NCI-H2107 treated with DMSO at 0.1 percent for 48 hours (cell line): Measurements from ENCODE around the gene METTL1.
"Not testable (repeated sequence)": the region's sequence is repeated elsewhere in the genome, so short reads cannot be mapped to it uniquely, and the experiment has no call there.

Experiments
- DNase-seq: peaks from one replicate; lab custom pipeline; 2025; ENCODE audit not compliant: unreplicated experiment; lab: John Stamatoyannopoulos, UW

Gene METTL1

DNA sequence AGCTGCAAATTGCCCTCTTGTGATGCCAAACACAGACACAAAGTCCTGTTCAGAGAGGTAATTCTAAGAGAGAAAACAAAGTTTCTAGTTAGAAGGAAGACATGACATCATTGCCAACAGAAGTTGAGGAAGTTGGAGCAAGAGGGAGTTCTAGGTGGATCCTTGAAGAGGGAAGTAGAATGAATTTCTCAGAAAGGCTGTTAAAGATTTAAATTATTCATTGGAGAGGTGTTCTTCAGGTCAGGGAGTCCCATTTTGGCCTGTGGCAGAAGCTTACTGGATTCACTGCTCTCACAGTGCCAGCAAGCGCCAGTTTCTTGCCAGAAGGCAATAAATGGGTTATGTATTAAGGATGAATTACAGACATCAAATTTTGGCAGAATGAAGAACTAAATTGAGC is 26.0 kb upstream of the METTL1 start:
- no peak for DNase-seq

DNA sequence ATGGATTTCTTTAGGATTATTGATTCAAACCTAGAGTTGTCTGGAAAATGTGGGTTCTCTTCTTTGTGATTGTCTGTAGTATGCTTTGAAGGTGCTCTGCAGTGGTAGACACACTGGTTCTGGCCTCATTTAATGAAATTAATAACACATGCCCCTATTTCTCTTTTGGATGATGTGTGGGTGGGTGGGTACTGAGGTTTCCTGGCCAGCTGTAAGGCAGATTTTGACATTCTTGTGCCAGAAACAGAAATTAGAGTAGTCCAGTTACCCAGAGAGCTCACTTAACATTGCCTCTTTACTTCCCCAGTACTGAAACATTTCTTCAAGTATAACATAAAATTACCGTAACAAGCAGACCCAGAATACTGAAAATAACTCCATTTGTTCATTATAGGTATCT is 25.1 kb upstream of the METTL1 start:
- no peak for DNase-seq

DNA sequence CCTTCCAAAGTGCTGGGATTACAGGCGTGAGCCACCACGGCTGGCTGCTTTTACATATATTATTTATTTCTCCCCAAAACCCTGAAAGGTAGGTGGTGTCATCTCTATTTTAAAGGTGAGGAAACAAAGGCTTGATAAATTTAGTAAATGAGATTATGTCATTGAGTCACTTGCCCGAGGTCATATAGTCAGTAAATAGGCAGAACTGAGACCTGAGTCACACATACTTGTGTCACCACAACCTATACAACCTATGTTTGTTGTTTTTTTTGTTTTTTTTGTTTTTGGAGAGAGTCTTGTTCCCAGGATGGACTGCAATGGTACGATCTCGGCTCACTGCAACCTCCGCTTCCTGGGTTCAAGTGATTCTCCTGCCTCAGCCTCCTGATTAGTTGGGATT is 23.4 kb upstream of the METTL1 start:
- no peak for DNase-seq

DNA sequence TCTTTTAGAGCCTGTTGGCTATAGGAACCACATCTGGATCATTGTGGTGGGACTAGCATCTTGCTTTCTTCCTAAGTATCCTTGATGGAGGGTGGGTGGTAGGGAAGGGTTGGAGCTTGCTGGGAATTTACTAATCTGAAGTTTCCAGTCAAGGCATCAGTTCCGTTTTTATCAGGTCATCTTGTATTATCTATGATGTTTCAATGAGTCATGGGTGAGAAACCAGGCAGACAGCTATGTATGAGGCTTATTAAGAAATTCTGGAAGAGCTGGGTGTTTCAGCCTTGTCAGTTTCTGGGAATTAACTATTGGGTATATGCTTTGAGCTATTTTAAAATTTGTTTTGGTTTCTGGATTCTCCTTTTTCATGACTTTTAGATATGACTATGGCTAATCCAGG is 22.0 kb upstream of the METTL1 start:
- DNase-seq: no peak

DNA sequence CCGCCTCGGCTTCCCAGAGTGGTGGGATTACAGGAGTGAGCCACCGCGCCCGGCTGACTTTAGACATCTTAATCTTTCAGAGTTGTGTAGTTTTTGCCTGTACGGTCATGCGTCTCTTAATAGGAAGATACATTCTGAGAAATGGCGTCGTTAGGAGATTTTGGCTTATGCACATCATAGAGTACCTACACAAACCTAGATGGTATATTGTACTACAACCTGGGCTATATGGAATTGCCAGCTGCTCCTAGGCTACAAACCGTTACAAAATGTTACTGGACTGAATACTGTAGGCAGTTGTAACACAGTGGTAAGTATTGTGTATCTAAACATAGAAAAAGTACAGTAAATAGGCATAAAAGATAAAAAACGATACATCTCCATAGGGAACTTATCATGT is 12.0 kb upstream of the METTL1 start:
- DNase-seq: no peak

DNA sequence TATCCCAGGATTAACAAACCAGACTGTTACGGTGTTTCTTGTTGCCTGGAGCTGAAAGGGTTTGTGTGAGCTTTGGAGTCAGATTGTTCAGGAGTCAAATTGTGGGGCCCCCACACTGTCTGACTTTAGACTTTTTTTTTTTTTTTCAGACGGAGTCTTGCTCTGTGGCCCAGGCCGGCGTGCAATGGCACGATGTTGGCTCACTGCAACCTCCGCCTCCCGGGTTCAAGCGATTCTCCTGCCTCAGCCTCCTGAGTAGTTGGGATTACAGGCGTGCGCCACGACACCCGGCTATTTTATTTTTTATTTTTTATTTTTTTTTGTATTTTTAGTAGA is 11.5 kb upstream of the METTL1 start:
- no peak for DNase-seq

DNA sequence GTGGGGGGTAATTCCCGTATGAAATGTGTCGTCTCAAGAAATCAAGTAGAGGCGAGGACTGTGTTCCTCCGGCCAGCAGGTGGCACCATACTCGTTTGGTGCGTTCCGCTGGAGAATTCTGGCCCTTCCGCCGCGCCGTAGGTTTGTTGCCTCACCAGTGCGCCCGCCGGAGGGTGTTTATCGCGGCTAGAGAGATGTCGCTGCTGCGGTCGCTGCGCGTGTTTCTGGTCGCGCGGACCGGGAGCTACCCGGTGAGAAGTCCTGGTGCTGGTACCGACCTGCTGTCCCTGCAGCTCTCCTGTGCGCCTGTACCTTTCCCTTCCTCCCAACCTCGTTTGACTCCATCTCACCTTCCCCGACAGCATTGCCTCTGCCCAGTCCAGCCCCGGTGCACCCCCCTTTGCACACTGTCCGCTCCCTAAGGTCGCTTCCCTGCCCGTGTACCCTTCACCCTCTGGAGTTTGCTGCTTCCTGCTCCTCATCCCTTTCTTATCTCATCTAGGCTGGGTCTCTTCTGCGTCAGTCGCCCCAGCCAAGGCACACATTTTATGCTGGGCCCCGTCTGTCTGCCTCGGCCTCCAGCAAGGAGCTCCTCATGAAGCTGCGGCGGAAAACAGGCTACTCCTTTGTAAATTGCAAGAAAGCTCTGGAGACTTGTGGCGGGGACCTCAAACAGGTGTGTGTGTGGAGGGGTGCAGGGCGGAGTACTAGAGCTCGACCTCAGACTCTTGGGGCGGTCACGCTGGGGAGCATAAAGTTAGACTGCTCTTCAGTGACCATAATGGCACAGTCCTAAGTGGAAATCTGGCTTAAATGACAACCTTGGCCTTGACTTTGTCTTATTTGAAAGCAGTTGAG is 10.9 kb upstream of the METTL1 start, which contains the start of gene TSFM:
Gene TSFM, plus strand, starts transcription at position 180 of the 858 bp plus-strand sequence. Its CDS starts 15 bp downstream, at position 195.
- DNase-seq: peak; percentile 80

DNA sequence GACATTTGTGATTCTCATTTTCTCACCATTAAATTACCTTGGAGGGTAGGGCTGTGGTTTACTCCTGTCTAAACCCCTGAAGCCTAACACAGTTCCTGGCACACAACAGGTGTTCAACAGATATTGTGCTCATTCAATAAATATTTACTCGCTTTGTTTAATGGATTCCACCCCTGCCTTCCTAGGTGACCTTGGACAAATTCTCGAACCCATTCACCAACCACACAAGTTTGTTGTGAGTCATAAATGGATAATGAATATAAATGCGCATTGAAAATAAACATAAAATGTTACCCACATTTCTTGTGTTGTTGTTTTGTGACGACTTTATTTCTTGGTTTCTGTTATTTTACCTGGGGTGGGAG is 10.3 kb upstream of the METTL1 start:
- DNase-seq: no peak

DNA sequence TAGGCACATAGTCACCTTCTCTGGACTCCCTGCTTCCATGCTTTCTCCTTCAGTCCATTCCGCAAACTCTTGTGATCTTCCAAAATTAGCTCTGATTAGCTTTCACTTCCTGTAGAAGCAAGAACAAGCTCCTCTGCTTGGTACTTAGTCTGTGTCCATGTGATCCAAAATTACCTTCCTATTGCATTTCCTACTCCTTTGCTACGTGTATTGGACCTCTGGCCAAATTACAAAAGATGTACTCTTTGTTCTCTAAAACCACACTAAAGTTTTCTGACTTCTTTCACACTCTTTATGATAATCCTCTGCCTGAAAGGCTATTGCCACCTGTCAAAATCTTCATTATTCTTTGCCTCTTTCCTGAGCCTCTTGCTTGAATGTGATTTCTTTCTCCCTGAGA is 9.9 kb upstream of the METTL1 start:
- DNase-seq: no peak

DNA sequence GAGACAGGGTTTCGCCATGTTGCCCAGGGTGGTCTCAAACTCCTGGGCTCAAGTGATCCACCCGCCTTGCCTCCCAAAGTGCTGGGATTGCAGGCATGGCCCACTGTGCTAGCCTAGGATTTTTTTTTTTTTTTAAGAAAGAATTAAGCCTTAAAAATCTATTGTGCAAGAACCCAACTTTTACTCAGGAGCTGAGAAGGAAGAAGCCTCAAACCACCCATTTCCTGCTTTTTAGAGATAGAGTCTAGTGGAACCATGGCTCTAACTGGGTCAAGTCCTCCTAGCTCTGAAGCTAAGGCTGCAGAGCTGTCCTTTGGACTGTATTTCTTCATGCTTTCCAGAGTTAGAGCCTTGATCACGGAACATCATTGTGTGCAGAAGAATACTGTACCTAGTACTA is 9.3 kb upstream of the METTL1 start:
- no peak for DNase-seq

DNA sequence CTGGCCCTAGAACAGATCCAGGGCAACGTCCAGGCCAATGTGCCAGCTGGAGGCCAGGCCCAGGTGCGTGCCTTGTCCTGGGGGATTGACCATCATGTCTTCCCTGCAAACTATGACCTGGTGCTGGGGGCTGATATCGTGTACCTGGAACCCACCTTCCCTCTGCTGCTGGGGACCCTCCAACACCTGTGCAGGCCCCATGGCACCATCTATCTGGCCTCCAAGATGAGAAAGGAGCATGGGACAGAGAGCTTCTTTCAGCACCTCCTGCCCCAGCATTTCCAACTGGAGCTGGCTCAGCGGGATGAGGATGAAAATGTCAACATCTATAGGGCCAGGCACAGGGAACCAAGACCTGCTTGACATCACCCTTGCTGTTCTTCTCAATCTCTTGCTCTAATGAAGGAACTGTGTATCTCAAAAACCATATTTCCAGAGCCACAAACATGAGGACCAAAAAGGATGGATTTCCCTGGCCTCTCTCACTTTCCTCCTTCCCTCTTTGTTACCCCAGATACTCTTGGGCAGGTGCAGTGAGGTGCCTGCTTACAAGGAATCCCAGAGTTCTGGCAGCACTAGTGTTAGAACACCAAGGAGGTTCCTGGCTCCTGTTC is 8.5 kb upstream of the METTL1 start:
- DNase-seq: no peak

DNA sequence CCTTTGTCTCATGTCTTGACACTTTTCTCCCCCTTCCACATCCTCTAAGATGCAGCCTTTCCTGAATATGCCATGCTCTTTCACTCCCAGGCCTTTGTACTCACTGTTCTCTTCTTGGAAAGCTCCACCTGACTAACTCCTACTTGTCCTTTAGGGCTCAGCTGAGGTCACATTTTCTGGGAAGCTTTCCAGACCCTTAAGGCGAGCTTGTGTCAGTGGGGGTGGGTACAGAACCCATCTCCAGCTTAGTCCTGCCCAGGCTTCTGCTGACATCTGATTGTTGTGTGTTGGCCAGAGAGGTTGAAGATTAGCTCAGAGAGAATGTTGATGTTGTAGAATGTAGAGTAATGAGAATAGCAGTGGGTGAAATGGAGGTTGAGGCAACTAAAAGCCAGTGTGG is 7.8 kb upstream of the METTL1 start:
- no peak for DNase-seq

DNA sequence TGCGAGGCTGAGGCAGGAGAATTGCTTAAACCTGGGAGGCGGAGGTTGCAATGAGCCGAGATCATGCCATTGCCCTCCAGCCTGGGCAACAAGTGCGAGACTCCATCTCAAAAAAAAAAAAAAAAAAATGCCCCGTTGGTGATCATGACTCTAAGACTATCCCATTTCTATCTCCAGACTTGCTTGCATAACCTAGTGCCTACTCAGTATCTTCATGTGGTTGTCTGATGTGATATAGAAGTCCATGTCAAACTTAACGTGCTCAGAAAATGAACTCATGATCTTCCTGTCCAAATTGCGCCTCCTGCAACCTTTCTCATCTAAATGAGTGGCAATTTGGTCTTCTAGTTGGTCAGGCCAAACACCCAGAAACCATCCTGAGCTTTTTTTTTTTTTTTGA is 6.0 kb upstream of the METTL1 start:
- no peak for DNase-seq

DNA sequence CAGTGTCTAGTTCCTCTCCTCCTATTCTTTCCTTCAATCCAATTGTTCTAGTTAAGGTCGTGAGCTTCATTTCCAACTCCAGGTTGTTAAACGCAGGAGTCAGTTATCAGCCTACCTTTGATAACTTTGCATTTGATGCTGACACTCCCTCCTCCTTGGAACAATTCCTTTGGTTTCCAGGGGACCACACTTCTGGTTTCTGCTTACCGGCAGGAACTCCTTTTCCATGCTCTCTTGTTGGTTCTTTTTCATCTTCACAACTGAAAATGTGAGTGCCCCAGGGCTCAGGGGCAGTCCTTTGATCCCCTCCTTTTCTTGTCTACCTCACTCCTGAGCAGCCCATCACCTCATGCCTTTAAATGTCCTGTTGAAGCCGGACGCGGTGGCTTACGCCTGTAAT is 5.5 kb upstream of the METTL1 start:
- no peak for DNase-seq

DNA sequence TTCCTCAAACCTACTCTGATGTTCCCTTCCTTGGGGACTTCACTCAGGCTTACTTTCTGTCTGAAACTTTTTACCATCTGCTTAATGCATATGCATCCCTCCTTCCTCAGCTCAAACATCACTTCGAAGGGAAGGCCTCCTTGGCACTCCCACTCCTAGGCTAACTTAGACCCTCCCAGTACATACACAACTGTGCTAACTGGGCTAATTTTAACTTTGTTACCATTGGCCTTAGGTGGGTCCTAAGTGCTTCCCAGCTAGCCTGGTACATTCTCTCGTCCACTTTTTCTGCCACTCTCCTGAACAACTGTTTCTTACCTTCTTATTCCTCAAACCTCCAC is 4.3 kb upstream of the METTL1 start:
- no peak for DNase-seq

DNA sequence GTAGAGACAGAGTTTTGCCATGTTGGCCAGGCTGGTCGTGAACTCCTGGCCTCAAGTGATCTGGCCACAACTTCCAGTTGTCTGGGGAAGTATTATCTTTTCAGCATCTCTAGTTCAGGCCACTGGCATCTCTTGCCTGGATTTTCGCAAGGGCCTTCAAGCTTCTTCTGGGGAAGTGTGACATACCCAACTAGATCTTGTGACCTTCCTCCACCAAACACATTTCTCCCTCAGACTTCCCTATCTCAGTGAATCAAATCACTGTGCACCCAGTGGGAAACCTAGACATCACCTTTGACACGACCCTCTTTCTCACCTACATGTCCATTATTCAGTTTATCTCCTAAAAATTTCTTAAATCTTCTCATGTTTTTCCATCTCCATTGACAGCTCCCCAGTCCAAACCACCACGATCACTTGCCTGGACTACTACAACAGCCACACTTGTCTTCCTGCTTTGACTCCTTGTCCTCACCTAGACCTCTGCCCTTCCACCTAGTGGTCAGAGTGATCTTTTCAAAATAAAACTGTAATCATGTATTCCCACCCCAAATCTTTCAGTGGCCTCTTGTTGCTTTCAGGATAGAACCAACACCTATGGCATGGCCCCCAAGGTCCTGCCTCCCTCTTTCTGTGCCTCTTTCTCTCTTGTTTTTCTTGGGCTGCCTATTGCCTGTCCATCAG is 3.8 kb upstream of the METTL1 start:
- no peak for DNase-seq

DNA sequence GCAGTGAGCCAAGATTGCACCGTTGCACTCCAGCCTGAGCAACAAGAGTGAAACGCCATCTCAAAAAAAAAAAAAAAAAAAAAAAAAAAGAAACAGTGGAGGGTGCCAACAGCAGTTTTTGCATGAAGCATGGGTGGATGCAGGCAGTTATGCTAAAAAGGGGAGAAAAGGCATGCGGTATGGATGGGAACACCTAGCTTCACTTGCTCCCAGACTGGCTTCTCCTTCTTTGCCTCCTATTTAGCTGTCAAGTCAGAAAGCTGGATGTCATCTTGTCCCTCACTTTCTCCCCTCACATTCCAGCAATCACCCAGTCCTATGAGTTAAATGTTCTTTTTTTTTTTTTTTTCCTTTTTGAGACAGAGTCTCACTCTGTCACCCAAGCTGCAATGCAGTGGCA is 3.1 kb upstream of the METTL1 start:
- DNase-seq: no peak

DNA sequence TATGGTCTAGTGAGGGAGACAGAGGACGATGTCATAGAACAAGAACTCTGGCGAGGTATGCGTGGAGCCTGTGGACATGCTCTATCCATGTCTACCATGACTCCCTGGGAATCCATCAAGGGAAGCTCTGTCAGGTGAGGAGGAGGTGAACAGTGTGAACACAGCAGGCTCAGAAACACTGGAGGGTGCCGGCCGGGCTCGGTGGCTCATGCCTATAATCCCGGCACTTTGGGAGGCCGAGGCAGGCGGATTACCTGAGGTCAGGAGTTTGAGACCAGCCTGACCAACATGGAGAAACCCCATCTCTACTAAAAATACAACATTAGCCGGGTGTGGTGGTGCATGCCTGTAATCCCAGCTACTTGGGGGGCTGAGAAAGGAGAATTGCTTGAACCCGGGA is 2.7 kb upstream of the METTL1 start:
- not testable (repeated sequence) for DNase-seq

DNA sequence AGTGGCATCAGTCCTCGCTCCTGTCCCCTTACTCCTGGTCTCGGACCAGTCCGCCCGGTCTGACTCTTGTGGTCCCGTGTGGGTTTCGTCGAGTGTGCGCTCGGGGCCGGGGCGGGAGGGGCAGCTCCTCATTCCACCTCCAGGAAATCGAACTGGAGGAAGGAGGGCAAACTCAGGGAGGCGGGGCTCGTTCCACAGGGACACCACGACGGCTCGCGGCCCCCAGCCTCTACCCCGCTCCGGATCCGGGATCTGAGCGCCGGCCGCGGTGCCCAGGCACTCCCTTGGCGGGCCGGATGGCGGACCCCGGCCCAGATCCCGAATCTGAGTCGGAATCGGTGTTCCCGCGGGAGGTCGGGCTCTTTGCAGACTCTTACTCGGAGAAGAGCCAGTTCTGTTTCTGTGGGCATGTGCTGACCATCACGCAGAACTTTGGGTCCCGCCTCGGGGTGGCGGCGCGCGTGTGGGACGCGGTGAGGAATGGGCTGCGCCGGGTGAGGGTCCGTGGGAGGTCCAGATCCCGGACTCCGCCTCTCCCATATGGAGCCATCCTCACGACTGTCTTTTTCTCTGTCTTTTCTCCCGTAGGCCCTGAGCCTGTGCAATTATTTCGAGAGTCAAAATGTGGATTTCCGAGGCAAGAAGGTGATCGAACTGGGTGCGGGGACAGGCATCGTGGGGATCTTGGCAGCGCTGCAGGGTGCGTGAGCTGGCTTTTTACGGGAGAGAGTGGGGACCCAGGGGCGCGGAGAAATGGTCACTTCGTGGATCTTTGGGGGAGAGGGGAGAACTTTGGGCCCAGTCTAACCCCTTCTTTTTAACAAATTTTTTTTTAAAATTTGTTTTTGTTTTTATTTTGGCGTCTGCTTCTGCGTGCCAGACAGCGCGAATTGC is 771 bp upstream of the METTL1 start, which contains the start of gene EEF1AKMT3:
Gene EEF1AKMT3, plus strand, starts transcription at position 186 of the 894 bp plus-strand sequence. Its CDS starts 111 bp downstream, at position 297.
- no peak for DNase-seq

DNA sequence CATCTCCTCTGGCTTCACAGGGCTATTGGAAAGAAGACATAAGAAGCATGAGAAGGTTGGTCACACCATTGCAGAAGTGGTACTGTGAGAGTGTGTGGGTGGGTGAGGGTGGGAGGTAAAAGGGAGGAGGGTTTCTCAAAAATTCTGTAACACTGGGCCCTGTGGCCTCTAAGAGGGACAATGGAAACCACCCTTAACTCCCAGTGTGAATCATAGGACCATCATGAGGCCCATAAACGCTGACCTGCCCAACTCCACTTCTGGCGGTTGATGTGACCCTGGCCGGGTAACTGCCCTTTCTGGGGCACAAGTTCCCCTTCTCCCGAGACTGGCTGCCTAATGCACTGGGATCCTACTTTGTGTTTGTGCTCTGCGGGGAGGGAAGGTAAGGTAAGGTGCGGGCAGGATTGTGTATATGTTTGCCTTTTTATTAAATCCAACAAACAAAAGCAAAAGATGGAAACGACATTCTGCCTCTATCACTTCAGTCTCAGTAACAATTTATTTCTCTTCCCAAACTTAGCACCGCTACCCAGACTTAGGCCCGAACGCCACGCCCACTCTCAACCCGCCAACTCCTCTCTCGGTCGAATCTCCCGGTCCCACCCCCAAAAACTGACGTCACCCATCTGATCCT is 551 bp downstream of the METTL1 start:
- peak; percentile 91 for DNase-seq

DNA sequence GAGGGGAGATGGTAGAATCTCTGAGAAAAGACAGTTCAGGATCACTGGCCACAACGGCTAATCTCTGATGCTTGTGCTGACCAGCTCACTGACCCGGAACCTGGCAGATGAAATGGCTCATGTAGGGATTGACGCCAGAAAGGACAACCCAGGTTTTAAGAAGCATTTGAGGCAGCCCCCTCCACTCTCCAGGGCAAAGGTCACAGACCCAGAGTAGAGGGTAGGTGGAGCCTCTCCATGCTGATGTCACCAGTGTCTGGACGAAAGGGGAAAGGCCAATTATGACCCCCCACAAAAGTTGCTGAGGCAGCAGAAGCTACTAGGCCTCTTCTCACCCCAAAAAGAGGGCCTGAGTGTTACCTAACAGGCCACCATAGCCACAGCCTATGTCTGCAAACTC is 1.2 kb downstream of the METTL1 start:
- DNase-seq: no peak
